H1 (cell line): ENCODE data around the gene TMEM161A. TPM values are rescaled to one million over a fixed set of nuclear protein-coding genes. Genes with fewer than 3 reads are reported as not detected.

Source experiments
- BCL11A ChIP-seq, 2 experiments: IDR thresholded peaks; one replicate each; pipeline ENCODE4 v1.6.1; 2011; ENCODE audit warnings: low read depth in 2 of 2, low read length in 2 of 2, mild to moderate bottlenecking in 2 of 2
- HDAC6 ChIP-seq: IDR thresholded peaks from one replicate; pipeline ENCODE4 v1.7.1; 2012; ENCODE audit warnings: low read depth, mild to moderate bottlenecking, inconsistent platforms, low read length, moderate library complexity
- KDM1A ChIP-seq: fragments of 200-600, 300-600 bp; sonication (generic); IDR thresholded peaks from 2 replicates; pipeline ENCODE4 v1.7.1; 2016; ENCODE audit warnings: mild to moderate bottlenecking, low read length, borderline replicate concordance
- POU5F1 ChIP-seq: IDR thresholded peaks from 2 replicates; pipeline ENCODE4 v1.6.1; 2011; ENCODE audit warnings: low read depth, mild to moderate bottlenecking, low read length, moderate library complexity
- RNF2 ChIP-seq: fragments of 200-900, 300-1000 bp; sonication (generic); IDR thresholded peaks from 2 replicates; pipeline ENCODE4 v1.7.1; 2016; ENCODE audit warnings: borderline replicate concordance, low read depth, mild to moderate bottlenecking, antibody characterized with exemption, low read length; ENCODE audit not compliant: poor library complexity, severe bottlenecking; ENCODE audit errors: missing control alignments
- RXRA ChIP-seq: IDR thresholded peaks from 2 replicates; pipeline ENCODE4 v1.6.1; 2011; ENCODE audit warnings: low read depth, mild to moderate bottlenecking, low read length, moderate library complexity; ENCODE audit not compliant: insufficient read depth
- SP1 ChIP-seq: IDR thresholded peaks from 2 replicates; pipeline ENCODE4 v1.6.1; 2011; ENCODE audit warnings: low read depth, low read length
- SP2 ChIP-seq: IDR thresholded peaks from 2 replicates; pipeline ENCODE4 v1.6.1; 2012; ENCODE audit warnings: mild to moderate bottlenecking, low read length, inconsistent platforms
- TAF7 ChIP-seq: optimal IDR thresholded peaks from 2 replicates; pipeline ENCODE3; 2011; ENCODE audit warnings: low read depth, mild to moderate bottlenecking, inconsistent platforms, low read length, moderate library complexity, borderline replicate concordance
- polyA plus RNA-seq, 7 experiments: library from polyadenylated mRNA; depleted of rRNA in 3 of 7; stranded (reverse) in 5 of 7; unstranded in 2 of 7; fragments of >200 nt in 5 of 7; fragments of 200-250 nt in 2 of 7; gene quantifications; 1 replicate in 5 of 7; 2 replicates in 1 of 7; 4 replicates in 1 of 7; pipeline versions ENCODE4 v1.2.1 to v1.2.3, GENCODE V29; 2011 to 2013; ENCODE audit warnings: missing spikeins in 2 of 7, mixed read lengths in 2 of 7
- total RNA-seq: library from RNA; stranded (reverse); fragmentation: NEBNext Ultra II Directional; extraction: Animal tissue kit (Norgen Biotek cat#: 25700); gene quantifications from 2 replicates; pipeline ENCODE4 v1.2.1, GENCODE V29; 2021
- TF ChIP-seq, protein P1 (sequence below): fragments of 300-600 bp; sonication (generic); IDR thresholded peaks from 2 replicates; pipeline ENCODE4 v1.7.1; 2012; ENCODE audit warnings: low read length, moderate library complexity, mild to moderate bottlenecking, inconsistent platforms; ENCODE audit not compliant: insufficient replicate concordance
- TF ChIP-seq, protein P2 (sequence below): IDR thresholded peaks from 2 replicates; pipeline ENCODE4 v1.6.1; 2012; ENCODE audit warnings: inconsistent platforms

TMEM161A gene
- total and polyA plus RNA-seq, 2 of the 8 experiments (the other 6 are each of a cell fraction or from before 2014, with no cell fraction given) = 47.8 to 103 TPM

DNA sequence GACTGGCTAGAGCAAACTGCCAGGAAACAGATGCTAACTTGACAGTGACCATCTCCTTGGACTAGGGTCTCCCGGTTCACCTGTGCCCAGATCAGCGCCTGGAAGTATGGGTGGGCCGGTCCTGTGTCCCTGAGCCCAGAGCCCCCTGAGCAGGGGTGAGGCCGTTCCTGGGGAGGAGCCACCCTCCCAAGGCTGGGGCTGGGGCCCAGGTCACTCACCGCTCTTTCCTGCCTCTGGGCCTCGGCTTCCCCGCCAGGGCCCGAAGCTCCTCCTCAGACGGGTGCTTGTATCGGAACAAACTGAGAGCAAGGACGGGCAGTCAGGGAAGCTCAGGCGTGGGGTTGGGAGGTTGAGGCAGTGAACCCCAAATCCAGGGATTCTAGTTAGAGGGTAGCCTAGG is 5.4 kb downstream of the TMEM161A start (continued):
- TF ChIP-seq, protein P1, sequence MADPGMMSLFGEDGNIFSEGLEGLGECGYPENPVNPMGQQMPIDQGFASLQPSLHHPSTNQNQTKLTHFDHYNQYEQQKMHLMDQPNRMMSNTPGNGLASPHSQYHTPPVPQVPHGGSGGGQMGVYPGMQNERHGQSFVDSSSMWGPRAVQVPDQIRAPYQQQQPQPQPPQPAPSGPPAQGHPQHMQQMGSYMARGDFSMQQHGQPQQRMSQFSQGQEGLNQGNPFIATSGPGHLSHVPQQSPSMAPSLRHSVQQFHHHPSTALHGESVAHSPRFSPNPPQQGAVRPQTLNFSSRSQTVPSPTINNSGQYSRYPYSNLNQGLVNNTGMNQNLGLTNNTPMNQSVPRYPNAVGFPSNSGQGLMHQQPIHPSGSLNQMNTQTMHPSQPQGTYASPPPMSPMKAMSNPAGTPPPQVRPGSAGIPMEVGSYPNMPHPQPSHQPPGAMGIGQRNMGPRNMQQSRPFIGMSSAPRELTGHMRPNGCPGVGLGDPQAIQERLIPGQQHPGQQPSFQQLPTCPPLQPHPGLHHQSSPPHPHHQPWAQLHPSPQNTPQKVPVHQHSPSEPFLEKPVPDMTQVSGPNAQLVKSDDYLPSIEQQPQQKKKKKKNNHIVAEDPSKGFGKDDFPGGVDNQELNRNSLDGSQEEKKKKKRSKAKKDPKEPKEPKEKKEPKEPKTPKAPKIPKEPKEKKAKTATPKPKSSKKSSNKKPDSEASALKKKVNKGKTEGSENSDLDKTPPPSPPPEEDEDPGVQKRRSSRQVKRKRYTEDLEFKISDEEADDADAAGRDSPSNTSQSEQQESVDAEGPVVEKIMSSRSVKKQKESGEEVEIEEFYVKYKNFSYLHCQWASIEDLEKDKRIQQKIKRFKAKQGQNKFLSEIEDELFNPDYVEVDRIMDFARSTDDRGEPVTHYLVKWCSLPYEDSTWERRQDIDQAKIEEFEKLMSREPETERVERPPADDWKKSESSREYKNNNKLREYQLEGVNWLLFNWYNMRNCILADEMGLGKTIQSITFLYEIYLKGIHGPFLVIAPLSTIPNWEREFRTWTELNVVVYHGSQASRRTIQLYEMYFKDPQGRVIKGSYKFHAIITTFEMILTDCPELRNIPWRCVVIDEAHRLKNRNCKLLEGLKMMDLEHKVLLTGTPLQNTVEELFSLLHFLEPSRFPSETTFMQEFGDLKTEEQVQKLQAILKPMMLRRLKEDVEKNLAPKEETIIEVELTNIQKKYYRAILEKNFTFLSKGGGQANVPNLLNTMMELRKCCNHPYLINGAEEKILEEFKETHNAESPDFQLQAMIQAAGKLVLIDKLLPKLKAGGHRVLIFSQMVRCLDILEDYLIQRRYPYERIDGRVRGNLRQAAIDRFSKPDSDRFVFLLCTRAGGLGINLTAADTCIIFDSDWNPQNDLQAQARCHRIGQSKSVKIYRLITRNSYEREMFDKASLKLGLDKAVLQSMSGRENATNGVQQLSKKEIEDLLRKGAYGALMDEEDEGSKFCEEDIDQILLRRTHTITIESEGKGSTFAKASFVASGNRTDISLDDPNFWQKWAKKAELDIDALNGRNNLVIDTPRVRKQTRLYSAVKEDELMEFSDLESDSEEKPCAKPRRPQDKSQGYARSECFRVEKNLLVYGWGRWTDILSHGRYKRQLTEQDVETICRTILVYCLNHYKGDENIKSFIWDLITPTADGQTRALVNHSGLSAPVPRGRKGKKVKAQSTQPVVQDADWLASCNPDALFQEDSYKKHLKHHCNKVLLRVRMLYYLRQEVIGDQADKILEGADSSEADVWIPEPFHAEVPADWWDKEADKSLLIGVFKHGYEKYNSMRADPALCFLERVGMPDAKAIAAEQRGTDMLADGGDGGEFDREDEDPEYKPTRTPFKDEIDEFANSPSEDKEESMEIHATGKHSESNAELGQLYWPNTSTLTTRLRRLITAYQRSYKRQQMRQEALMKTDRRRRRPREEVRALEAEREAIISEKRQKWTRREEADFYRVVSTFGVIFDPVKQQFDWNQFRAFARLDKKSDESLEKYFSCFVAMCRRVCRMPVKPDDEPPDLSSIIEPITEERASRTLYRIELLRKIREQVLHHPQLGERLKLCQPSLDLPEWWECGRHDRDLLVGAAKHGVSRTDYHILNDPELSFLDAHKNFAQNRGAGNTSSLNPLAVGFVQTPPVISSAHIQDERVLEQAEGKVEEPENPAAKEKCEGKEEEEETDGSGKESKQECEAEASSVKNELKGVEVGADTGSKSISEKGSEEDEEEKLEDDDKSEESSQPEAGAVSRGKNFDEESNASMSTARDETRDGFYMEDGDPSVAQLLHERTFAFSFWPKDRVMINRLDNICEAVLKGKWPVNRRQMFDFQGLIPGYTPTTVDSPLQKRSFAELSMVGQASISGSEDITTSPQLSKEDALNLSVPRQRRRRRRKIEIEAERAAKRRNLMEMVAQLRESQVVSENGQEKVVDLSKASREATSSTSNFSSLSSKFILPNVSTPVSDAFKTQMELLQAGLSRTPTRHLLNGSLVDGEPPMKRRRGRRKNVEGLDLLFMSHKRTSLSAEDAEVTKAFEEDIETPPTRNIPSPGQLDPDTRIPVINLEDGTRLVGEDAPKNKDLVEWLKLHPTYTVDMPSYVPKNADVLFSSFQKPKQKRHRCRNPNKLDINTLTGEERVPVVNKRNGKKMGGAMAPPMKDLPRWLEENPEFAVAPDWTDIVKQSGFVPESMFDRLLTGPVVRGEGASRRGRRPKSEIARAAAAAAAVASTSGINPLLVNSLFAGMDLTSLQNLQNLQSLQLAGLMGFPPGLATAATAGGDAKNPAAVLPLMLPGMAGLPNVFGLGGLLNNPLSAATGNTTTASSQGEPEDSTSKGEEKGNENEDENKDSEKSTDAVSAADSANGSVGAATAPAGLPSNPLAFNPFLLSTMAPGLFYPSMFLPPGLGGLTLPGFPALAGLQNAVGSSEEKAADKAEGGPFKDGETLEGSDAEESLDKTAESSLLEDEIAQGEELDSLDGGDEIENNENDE = no peak
- TF ChIP-seq POU5F1 (no peak), SP1 (no peak), RXRA (no peak), KDM1A (no peak), RNF2 (no peak), TAF7 (no peak), SP2 (no peak), BCL11A (IDR thresholded peaks at IDR 0.05; ENCODE audit: low read depth in 2 of 2, low read length in 2 of 2) (no peak), HDAC6 (no peak)
- TF ChIP-seq, protein P2, sequence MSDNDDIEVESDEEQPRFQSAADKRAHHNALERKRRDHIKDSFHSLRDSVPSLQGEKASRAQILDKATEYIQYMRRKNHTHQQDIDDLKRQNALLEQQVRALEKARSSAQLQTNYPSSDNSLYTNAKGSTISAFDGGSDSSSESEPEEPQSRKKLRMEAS = no peak
